Glutamatergic neuron (in vitro differentiated cells): ENCODE data around the gene RNF17. TPM values are rescaled to one million over a fixed set of nuclear protein-coding genes. Genes with fewer than 3 reads are reported as not detected.

Experiments
- DNase-seq: peaks from one replicate; pipeline ENCODE4 v3.0.0; 2022
- H3K27ac Mint-ChIP-seq: one replicate; pipeline ENCODE4 v1.8.0; 2020; ENCODE audit warnings: mild to moderate bottlenecking, mixed read lengths, inconsistent platforms; ENCODE audit not compliant: unreplicated experiment
- H3K27me3 Mint-ChIP-seq: one replicate; pipeline ENCODE4 v1.8.0; 2020; ENCODE audit warnings: mild to moderate bottlenecking, moderate library complexity, mixed read lengths, inconsistent platforms; ENCODE audit not compliant: unreplicated experiment
- H3K36me3 Mint-ChIP-seq: one replicate; pipeline ENCODE4 v1.8.0; 2020; ENCODE audit warnings: mild to moderate bottlenecking, mixed read lengths, inconsistent platforms; ENCODE audit not compliant: unreplicated experiment
- H3K4me1 Mint-ChIP-seq: one replicate; pipeline ENCODE4 v1.8.0; 2020; ENCODE audit warnings: mild to moderate bottlenecking, low read depth, mixed read lengths, inconsistent platforms; ENCODE audit not compliant: unreplicated experiment
- H3K4me3 Mint-ChIP-seq: one replicate; pipeline ENCODE4 v1.8.0; 2020; ENCODE audit warnings: mild to moderate bottlenecking, mixed read lengths, inconsistent platforms; ENCODE audit not compliant: unreplicated experiment
- H3K9me3 Mint-ChIP-seq: one replicate; pipeline ENCODE4 v1.8.0; 2020; ENCODE audit warnings: mild to moderate bottlenecking, moderate library complexity, mixed read lengths, inconsistent platforms; ENCODE audit not compliant: unreplicated experiment
- total RNA-seq: library from RNA; stranded (reverse); fragmentation: NEBNext Ultra II Directional; extraction: Animal tissue kit (Norgen Biotek cat#: 25700); gene quantifications from one replicate; pipeline ENCODE4 v1.2.1, GENCODE V29; 2021; ENCODE audit not compliant: unreplicated experiment
- TF ChIP-seq, protein P1 (sequence below): fragments of 200-600 bp; sonication (generic); IDR thresholded peaks from one replicate; pipeline ENCODE4 v1.5.0; 2021; ENCODE audit not compliant: partially characterized antibody, unreplicated experiment

RNF17 gene
- total RNA-seq, 1 donor from 2014 or later: not detected

DNA sequence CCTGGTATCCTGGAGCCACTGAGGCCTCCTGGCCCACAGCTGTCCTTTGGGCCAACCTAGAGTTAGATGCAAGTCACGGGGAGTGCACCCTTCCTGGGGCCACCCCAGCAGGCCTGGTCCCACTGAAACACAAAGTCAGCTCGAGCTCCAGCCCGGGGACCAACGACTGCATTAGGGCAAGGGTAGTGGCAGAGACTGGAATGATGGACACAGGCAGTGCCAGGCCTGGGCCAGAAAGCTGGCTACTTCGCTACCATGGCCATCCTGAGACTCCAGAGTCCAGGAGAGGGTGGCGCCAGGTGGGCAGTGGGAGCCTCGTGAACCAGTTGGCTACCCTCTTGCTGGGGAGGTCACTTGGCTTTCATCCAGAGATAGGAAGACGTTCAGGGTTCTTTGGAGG, 22.2 kb upstream of the RNF17 start:
- TF ChIP-seq, protein P1, sequence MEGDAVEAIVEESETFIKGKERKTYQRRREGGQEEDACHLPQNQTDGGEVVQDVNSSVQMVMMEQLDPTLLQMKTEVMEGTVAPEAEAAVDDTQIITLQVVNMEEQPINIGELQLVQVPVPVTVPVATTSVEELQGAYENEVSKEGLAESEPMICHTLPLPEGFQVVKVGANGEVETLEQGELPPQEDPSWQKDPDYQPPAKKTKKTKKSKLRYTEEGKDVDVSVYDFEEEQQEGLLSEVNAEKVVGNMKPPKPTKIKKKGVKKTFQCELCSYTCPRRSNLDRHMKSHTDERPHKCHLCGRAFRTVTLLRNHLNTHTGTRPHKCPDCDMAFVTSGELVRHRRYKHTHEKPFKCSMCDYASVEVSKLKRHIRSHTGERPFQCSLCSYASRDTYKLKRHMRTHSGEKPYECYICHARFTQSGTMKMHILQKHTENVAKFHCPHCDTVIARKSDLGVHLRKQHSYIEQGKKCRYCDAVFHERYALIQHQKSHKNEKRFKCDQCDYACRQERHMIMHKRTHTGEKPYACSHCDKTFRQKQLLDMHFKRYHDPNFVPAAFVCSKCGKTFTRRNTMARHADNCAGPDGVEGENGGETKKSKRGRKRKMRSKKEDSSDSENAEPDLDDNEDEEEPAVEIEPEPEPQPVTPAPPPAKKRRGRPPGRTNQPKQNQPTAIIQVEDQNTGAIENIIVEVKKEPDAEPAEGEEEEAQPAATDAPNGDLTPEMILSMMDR: no peak
- Mint-ChIP-seq H3K27me3 (peaks cover 30% of the 10 kb centered on the region), H3K4me3 (no peak overlapping the region), H3K27ac (no peak overlapping the region), H3K36me3 (no peaks in the 10 kb centered on the region), H3K4me1 (no peaks in the 10 kb centered on the region), H3K9me3 (peaks cover 4% of the 10 kb centered on the region)
- DNase-seq: no peak

DNA sequence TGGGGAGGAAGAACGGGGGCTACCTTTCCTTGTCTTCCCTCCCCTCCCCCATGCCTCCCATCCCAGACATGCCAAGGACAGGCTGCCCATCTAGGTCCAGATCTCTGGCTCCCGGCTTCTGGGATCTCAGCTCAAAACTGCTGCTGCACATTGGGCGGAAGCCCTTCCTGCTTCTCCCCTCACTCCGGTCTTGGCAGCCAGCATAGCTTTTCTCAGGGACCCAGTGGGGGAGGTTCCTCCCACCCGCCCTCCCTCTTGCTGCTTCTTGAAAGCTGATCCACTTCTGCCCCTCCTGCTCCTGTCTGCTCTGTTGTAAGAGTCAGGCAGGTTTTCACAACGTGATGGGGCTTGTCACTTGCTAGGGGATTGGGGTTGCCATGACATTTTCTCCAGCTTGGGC, 21.7 kb upstream of the RNF17 start:
- H3K36me3 Mint-ChIP-seq: no peaks in the 10 kb centered on the region
- peaks cover 33% of the 10 kb centered on the region for H3K27me3 Mint-ChIP-seq
- TF ChIP-seq, protein P1: no peak
- no peak for DNase-seq
- no peak overlapping the region for H3K27ac Mint-ChIP-seq
- no peaks in the 10 kb centered on the region for H3K4me1 Mint-ChIP-seq
- H3K4me3 Mint-ChIP-seq: no peak overlapping the region
- peaks cover 4% of the 10 kb centered on the region for H3K9me3 Mint-ChIP-seq

DNA sequence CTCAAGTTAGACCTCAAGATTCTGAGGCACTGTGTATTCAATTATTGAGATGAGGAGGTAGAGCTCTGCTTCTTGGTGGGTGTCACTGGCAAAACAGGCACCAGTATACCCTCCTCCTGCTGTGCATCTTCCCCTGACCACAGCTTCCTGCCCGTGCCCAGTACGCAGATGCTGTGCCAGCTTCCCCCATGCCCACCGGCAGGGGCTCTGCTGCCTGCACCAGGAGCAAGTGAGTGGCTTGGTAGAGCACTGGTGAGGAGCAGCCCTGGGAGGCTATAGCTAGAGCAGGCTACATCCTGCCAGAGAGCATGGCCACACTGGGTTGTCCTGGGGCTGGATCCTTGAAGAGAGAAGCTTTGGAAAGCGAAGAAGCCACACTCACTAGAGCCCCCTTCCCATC, 21.0 kb upstream of the RNF17 start:
- no peak for DNase-seq
- Mint-ChIP-seq H3K4me3 (no peak overlapping the region), H3K9me3 (peaks cover 4% of the 10 kb centered on the region), H3K36me3 (no peaks in the 10 kb centered on the region), H3K4me1 (no peaks in the 10 kb centered on the region), H3K27ac (no peak overlapping the region), H3K27me3 (peaks cover 36% of the 10 kb centered on the region)
- TF ChIP-seq, protein P1: no peak

DNA sequence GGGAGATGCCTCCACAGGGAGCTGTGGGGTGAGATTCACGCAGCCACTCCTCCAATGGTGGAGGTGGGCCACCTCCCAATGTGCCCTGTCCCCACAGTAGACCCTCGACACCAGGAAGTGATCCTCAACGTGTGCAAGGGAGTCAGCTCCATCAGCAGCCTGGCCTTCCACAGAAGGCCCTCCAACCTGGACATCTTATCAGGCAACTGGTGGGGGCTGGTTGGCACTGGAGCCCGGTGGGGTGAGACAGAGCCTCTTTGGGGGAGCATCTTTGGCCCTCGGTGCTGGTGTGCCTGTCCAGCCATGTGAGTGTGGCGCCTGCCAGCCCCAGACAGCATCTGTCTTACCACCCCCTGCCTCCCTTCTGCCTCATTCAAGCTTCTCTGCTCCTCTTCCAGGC, 19.7 kb upstream of the RNF17 start:
- TF ChIP-seq, protein P1: no peak
- DNase-seq: no peak
- Mint-ChIP-seq H3K27ac (no peak overlapping the region), H3K36me3 (no peaks in the 10 kb centered on the region), H3K9me3 (peaks cover 9% of the 10 kb centered on the region), H3K4me3 (no peak overlapping the region), H3K27me3 (peaks cover 40% of the 10 kb centered on the region), H3K4me1 (no peaks in the 10 kb centered on the region)

DNA sequence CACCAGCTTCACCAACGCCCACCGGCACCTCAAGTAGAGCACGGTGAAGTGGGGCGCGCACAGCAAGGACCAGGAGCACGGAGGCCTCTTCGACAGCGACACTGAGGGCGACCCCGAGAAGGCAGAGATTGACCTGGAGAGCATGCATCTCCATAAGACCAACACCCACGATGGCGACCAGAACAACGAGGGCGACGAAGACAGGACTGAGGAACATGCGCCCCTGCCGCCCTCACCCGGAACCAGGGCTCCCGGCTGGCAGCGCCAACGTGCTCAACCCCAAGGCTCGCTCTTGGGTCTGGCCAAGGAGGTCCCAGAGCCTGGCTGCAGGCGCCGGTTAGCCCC, 18.5 kb upstream of the RNF17 start:
- peaks cover 9% of the 10 kb centered on the region for H3K9me3 Mint-ChIP-seq
- TF ChIP-seq, protein P1: no peak
- H3K4me1 Mint-ChIP-seq: no peaks in the 10 kb centered on the region
- no peaks in the 10 kb centered on the region for H3K36me3 Mint-ChIP-seq
- no peak for DNase-seq
- peak overlapping the region; percentile 46 for H3K4me3 Mint-ChIP-seq
- peaks cover 36% of the 10 kb centered on the region for H3K27me3 Mint-ChIP-seq
- no peak overlapping the region for H3K27ac Mint-ChIP-seq
